GM19043 (cell line): ENCODE measurements around the gene SPRED2.
A peak's percentile ranks its signal among the peaks of the same experiment; 100 is the strongest.

Experiments
- ATAC-seq: cut with Tn5 transposase; IDR thresholded peaks from one replicate; pipeline ENCODE4 v1.9.1; 2021; ENCODE audit warnings: low read depth; ENCODE audit not compliant: unreplicated experiment

The SPRED2 gene

GRCh38 chr2:65389476-65389875 is 42.9 kb downstream of the SPRED2 start:
- no peak for ATAC-seq

GRCh38 chr2:65388596-65389390 is 43.6 kb downstream of the SPRED2 start:
- ATAC-seq, result no peak

- peak; percentile 75 for ATAC-seq
These were observed 44.3 kb downstream of the SPRED2 start for GRCh38 chr2:65388051-65388531.

GRCh38 chr2:65386989-65387388 is 45.4 kb downstream of the SPRED2 start:
- no peak for ATAC-seq

- no peak for ATAC-seq
These were observed 46.1 kb downstream of the SPRED2 start for GRCh38 chr2:65386344-65386743.

GRCh38 chr2:65383541-65384488 is 48.6 kb downstream of the SPRED2 start:
- no peak for ATAC-seq

- ATAC-seq, result peak; percentile 67
These were observed 49.5 kb downstream of the SPRED2 start for GRCh38 chr2:65382776-65383357.

GRCh38 chr2:65382323-65382722 is 50.1 kb downstream of the SPRED2 start:
- ATAC-seq, result no peak

- no peak for ATAC-seq
These were observed 50.8 kb downstream of the SPRED2 start for GRCh38 chr2:65381607-65382051.

GRCh38 chr2:65380255-65380654 is 52.1 kb downstream of the SPRED2 start:
- no peak for ATAC-seq

- no peak for ATAC-seq
These were observed 52.7 kb downstream of the SPRED2 start for GRCh38 chr2:65379721-65380171.

GRCh38 chr2:65379223-65379622 is 53.2 kb downstream of the SPRED2 start:
- ATAC-seq, result no peak

- ATAC-seq, result no peak
These were observed 54.1 kb downstream of the SPRED2 start for GRCh38 chr2:65378290-65378689.

GRCh38 chr2:65377556-65378192 is 54.7 kb downstream of the SPRED2 start:
- no peak for ATAC-seq

- no peak for ATAC-seq
These were observed 56.7 kb downstream of the SPRED2 start for GRCh38 chr2:65375723-65376122.

GRCh38 chr2:65374999-65375398 is 57.4 kb downstream of the SPRED2 start:
- no peak for ATAC-seq

GRCh38 chr2:65374575-65374974 is 57.8 kb downstream of the SPRED2 start:
- ATAC-seq, result no peak

GRCh38 chr2:65373365-65373918 is 59.0 kb downstream of the SPRED2 start:
- no peak for ATAC-seq

- no peak for ATAC-seq
These were observed 59.8 kb downstream of the SPRED2 start for GRCh38 chr2:65372619-65373018.

GRCh38 chr2:65371074-65371434 is 61.3 kb downstream of the SPRED2 start:
- no peak for ATAC-seq
